Right lobe of liver (tissue), 4 donors: ENCODE measurements around the gene MBNL2.

Source experiments
- CTCF ChIP-seq, 4 donors: fragments of 200-600 bp in 3 of 4; fragments of 450-650 bp in 1 of 4; IDR thresholded peaks; one replicate each; pipeline versions ENCODE4 v1.5.1 to v1.8.0; 2016 to 2022; ENCODE audit warnings: antibody characterized with exemption in 4 of 4, mild to moderate bottlenecking in 2 of 4
- POLR2A ChIP-seq: fragments of 450-650 bp; IDR thresholded peaks from one replicate; pipeline ENCODE4 v1.6.1; 2017; ENCODE audit warnings: antibody characterized with exemption, mild to moderate bottlenecking
- donor health status: DM: no; HTN: no; CAD: no.
- donor health status: DM: no; HTN: no; CAD: no.
- donor health status: DM: no; HTN: yes; CAD: no.

GRCh38 chr13:97386801-97387484 is 164.8 kb downstream of the MBNL2 start:
- TF ChIP-seq CTCF (IDR thresholded peaks at IDR 0.05) (no peak), POLR2A (no peak)
